Activated CD8-positive, alpha-beta T cell treated with anti-CD3 and anti-CD28 coated beads for 36 hours (primary cell): ENCODE results near the gene CERKL. TPM values are rescaled to one million over a fixed set of nuclear protein-coding genes. Genes with fewer than 3 reads are reported as not detected.

Source experiments
- ATAC-seq: fragments of 200-7000 bp; cut with Tn5 transposase; one replicate; pipeline ENCODE4 v1.10.0; 2021; ENCODE audit warnings: mild to moderate bottlenecking, moderate library complexity
- CTCF ChIA-PET: fragments of 350-600 bp; sonication (Branson Sonifier 250); formaldehyde crosslinking; loops from one replicate; lab custom pipeline; 2021; ENCODE audit warnings: antibody characterized with exemption; lab: Charles Lee
- POLR2A ChIA-PET: fragments of 350-600 bp; sonication (Branson Sonifier 250); formaldehyde crosslinking; loops from one replicate; lab custom pipeline; 2021; ENCODE audit warnings: antibody characterized with exemption; lab: Charles Lee
- DNase-seq: peaks from one replicate; pipeline ENCODE4 v3.0.0-alpha.2; 2020
- H3K27ac Mint-ChIP-seq: one replicate; pipeline ENCODE4 v1.8.0; 2021; ENCODE audit warnings: mild to moderate bottlenecking, mixed read lengths
- H3K27me3 Mint-ChIP-seq: one replicate; pipeline ENCODE4 v1.8.0; 2021; ENCODE audit warnings: mixed read lengths
- H3K36me3 Mint-ChIP-seq: one replicate; pipeline ENCODE4 v1.8.0; 2021; ENCODE audit warnings: low read depth, mixed read lengths
- H3K4me1 Mint-ChIP-seq: one replicate; pipeline ENCODE4 v1.8.0; 2021; ENCODE audit warnings: low read depth, mixed read lengths
- H3K4me3 Mint-ChIP-seq: one replicate; pipeline ENCODE4 v1.8.0; 2021; ENCODE audit warnings: mild to moderate bottlenecking, moderate library complexity, mixed read lengths
- H3K9me3 Mint-ChIP-seq: one replicate; pipeline ENCODE4 v1.8.0; 2021; ENCODE audit warnings: mixed read lengths
- CTCF ChIP-seq: fragments of 200-600 bp; IDR thresholded peaks from one replicate; pipeline ENCODE4 v1.8.0; 2022; ENCODE audit warnings: antibody characterized with exemption, mild to moderate bottlenecking
- intact Hi-C: fragments of 100-400 bp; cut with micrococcal nuclease; formaldehyde crosslinking; loops from one replicate; pipeline ENCODE4 v1.10.0; 2022
- total RNA-seq, 2 experiments: library from RNA; stranded (reverse); gene quantifications; one replicate each; pipeline ENCODE4 v1.2.3, GENCODE V29; 2021

The CERKL gene
- total RNA-seq, 2 experiments from 2014 or later = 0.11 to 0.20 TPM

- ChIA-PET CTCF (interaction anchor here (0.8 to 9.3 kb wide), 10 partner anchors 12 to 481 kb away, joined by 3 to 79 read pairs (median 4); no protein-coding TSS in a partner anchor), POLR2A (no interaction called here)
- peak; percentile 41 for TF ChIP-seq CTCF
- DNase-seq = no peak
- H3K9me3 Mint-ChIP-seq = no peaks in the 10 kb centered on the region
- H3K4me3 Mint-ChIP-seq = no peak overlapping the region
- H3K27ac Mint-ChIP-seq = no peak overlapping the region
- intact Hi-C loops = loop anchor here (5.0 kb wide), 1 partner anchor 139 kb away; no protein-coding TSS in a partner anchor
- no peak for ATAC-seq
- H3K4me1 Mint-ChIP-seq = no peaks in the 10 kb centered on the region
- peaks cover 5% of the 10 kb centered on the region for H3K27me3 Mint-ChIP-seq
- no peaks in the 10 kb centered on the region for H3K36me3 Mint-ChIP-seq
These were observed 83.7 kb downstream of the CERKL start for GRCh38 chr2:181573140-181573736.

DNA sequence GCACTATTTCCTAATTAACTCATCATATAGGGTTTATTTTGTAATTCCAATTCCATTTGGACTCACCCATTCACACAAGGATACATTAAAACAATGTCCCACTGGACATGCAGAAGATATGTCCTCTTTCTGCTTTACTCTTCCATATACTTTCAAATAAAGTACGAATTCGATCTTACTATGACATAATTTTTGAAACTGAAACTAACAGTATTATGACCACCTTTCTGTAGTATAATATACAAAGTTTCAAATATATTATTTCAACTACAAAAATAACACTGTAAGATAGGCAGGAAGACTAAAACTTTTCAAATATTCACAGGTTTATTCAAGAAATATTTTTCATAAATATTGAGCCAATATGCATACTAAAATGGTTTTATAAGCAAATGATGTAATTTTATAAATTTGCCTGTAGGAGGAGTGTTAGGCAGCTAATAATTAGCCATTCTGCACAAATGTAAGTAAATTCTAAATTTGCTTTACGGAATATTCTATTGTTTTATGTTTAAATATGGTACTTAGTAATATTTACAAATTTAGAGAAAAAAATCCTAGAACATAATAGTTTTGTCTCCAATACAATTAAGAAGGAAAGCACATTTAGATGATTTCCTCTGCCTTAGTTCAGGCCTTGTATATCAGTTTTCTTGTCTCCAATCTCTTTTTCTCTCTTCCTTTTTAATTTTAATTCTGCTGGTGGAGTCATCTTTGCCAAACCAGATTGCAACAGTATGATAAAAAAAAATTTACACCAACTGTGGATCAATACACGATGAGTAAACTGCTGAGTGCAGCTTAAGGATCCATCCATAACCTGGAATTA, 85.9 kb downstream of the CERKL start:
- Mint-ChIP-seq H3K9me3 (no peaks in the 10 kb centered on the region), H3K27ac (no peak overlapping the region), H3K4me1 (no peaks in the 10 kb centered on the region), H3K4me3 (no peak overlapping the region), H3K27me3 (peaks cover 5% of the 10 kb centered on the region), H3K36me3 (no peaks in the 10 kb centered on the region)
- intact Hi-C loops = loop anchor here (5.0 kb wide), 1 partner anchor 141 kb away; no protein-coding TSS in a partner anchor
- DNase-seq = no peak
- ChIA-PET CTCF (interaction anchor here (0.9 to 9.3 kb wide), 2 partner anchors 54 to 144 kb away, joined by 3 to 79 read pairs; no protein-coding TSS in a partner anchor), POLR2A (no interaction called here)
- ATAC-seq = no peak
- TF ChIP-seq CTCF = peak; percentile 61

DNA sequence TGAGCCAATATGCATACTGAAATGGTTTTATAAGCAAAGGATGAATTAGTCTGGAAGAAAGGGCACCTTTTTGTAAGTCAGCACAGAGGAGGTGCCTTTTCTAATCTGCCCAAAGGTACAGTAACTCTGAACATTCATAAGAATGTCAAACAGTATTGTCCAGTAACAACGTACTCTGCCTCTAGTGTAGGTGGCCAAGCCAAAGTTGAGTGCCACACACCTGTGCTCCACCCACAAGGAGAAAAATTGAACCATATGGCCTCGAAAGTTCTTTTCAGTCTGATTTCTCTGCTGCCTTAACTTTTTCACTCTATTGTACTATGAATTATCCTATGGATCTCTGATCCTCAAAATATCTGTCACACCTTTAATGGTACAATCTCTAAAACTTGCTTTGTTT, 86.8 kb downstream of the CERKL start:
- no peaks in the 10 kb centered on the region for H3K36me3 Mint-ChIP-seq
- DNase-seq = no peak
- no peak overlapping the region for H3K4me3 Mint-ChIP-seq
- no peak overlapping the region for H3K27ac Mint-ChIP-seq
- CTCF ChIA-PET = interaction anchor here (9.3 kb wide), 1 partner anchor 145 kb away, joined by 79 read pairs; no protein-coding TSS in a partner anchor
- H3K4me1 Mint-ChIP-seq = no peaks in the 10 kb centered on the region
- POLR2A ChIA-PET = no interaction called here
- TF ChIP-seq CTCF = no peak
- ATAC-seq = no peak
- peaks cover 5% of the 10 kb centered on the region for H3K27me3 Mint-ChIP-seq
- no peaks in the 10 kb centered on the region for H3K9me3 Mint-ChIP-seq
- intact Hi-C loops = loop anchor here (5.0 kb wide), 1 partner anchor 142 kb away; no protein-coding TSS in a partner anchor

GRCh38 chr2:181566334-181567032, 90.4 kb downstream of the CERKL start:
- H3K27me3 Mint-ChIP-seq = peaks cover 1% of the 10 kb centered on the region
- DNase-seq (no peak), ATAC-seq (no peak)
- ChIA-PET POLR2A (no interaction called here), CTCF (interaction anchor here (0.8 to 1.6 kb wide), 2 partner anchors 9 to 149 kb away, joined by 3 to 8 read pairs; no protein-coding TSS in a partner anchor)
- intact Hi-C loops = no loop called here
- H3K4me3 Mint-ChIP-seq = no peak overlapping the region
- no peaks in the 10 kb centered on the region for H3K4me1 Mint-ChIP-seq
- H3K9me3 Mint-ChIP-seq = no peaks in the 10 kb centered on the region
- TF ChIP-seq CTCF = no peak
- H3K36me3 Mint-ChIP-seq = no peaks in the 10 kb centered on the region
- no peak overlapping the region for H3K27ac Mint-ChIP-seq
